Breast epithelium (tissue), 4 donors: ENCODE results near the gene PGM2. TPM values are rescaled to one million over a fixed set of nuclear protein-coding genes. Genes with fewer than 3 reads are reported as not detected.

ENCODE experiments used
- DNase-seq, 2 donors: peaks; one replicate each; pipeline ENCODE4 v3.0.0-alpha.2; 2019; ENCODE audit warnings: low spot score in 2 of 2
- H3K27ac ChIP-seq, 2 donors: fragments of 200-600 bp; sonication (generic) in 1 of 2; one replicate each; pipeline ENCODE4 v1.5.1; 2016 to 2019; ENCODE audit warnings: mild to moderate bottlenecking in 1 of 2
- H3K27me3 ChIP-seq, 2 donors: fragments of 200-600 bp; sonication (generic) in 1 of 2; one replicate each; pipeline versions ENCODE4 v1.5.1 to v1.6.0; 2017 to 2019; ENCODE audit warnings: control low read depth in 1 of 2, mild to moderate bottlenecking in 1 of 2
- H3K36me3 ChIP-seq: fragments of 200-600 bp; one replicate; pipeline ENCODE4 v1.5.1; 2019
- H3K4me1 ChIP-seq, 2 donors: fragments of 200-600 bp; sonication (generic); one replicate each; pipeline ENCODE4 v1.5.1; 2016 to 2019; ENCODE audit warnings: control low read depth in 1 of 2
- H3K4me3 ChIP-seq, 3 donors: fragments of 200-600 bp; sonication (generic); 1 replicate in 2 of 3; 2 replicates in 1 of 3; pipeline ENCODE4 v1.5.1; 2016 to 2019; ENCODE audit warnings: mild to moderate bottlenecking in 3 of 3, moderate library complexity in 2 of 3
- H3K9me3 ChIP-seq, 2 donors: fragments of 200-600 bp; sonication (generic) in 1 of 2; one replicate each; pipeline ENCODE4 v1.5.1; 2016 to 2019; ENCODE audit warnings: control low read depth in 1 of 2
- POLR2A ChIP-seq: fragments of 450-650 bp; IDR thresholded peaks from one replicate; pipeline ENCODE4 v1.6.1; 2016; ENCODE audit warnings: antibody characterized with exemption, mild to moderate bottlenecking, moderate library complexity
- POLR2AphosphoS5 ChIP-seq, 3 donors: sonication (generic); formaldehyde crosslinking; IDR thresholded peaks; one replicate each; pipeline ENCODE4 v1.6.1; 2017; ENCODE audit warnings: antibody characterized with exemption in 3 of 3
- intact Hi-C: fragments of 100-400 bp; cut with DNase I; formaldehyde crosslinking; loops from one replicate; pipeline ENCODE4 v1.15.1; 2023; ENCODE audit warnings: low total_unique reads
- total RNA-seq, 3 donors: library from RNA; depleted of rRNA; stranded (reverse); fragments of >200 nt; gene quantifications; one replicate each; pipeline ENCODE4 v1.1.0, GENCODE V29; 2016
- TF ChIP-seq, protein P1 (sequence below), 3 donors: fragments of 450-650 bp; IDR thresholded peaks; one replicate each; pipeline ENCODE4 v1.5.1; 2016 to 2017; ENCODE audit warnings: antibody characterized with exemption in 3 of 3, mild to moderate bottlenecking in 3 of 3, moderate library complexity in 3 of 3

PGM2 gene
- total RNA-seq, 3 donors from 2014 or later = 11.0 to 26.2 (median 21.3) TPM

DNA sequence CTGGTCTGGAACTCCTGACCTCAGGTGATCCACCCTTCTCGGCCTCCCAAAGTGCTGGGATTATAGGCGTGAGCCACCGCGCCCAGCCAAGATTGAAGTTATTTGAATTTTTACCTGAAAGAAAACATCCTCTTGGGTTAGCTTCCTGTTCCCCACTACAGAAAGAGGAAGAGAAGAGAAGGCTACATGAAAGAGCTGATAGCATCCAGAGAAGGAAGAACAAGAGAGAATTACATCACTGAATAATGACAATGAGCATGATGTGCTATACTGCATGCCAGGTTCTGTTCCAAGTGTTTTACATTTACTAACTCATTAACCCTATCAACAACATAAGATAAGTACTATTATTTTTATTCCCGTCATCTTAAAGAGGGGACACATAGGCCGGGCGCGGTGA is 52.9 kb downstream of the PGM2 start:
- no peaks in the 10 kb centered on the region for H3K9me3 ChIP-seq
- H3K4me3 ChIP-seq = no peak overlapping the region
- no peaks in the 10 kb centered on the region for H3K4me1 ChIP-seq
- intact Hi-C loops = loop anchor here (5.0 kb wide), 1 partner anchor 98 kb away; no protein-coding TSS in a partner anchor
- TF ChIP-seq POLR2AphosphoS5 (IDR thresholded peaks at IDR 0.05) = no peak
- no peak for TF ChIP-seq POLR2A
- TF ChIP-seq, protein P1, sequence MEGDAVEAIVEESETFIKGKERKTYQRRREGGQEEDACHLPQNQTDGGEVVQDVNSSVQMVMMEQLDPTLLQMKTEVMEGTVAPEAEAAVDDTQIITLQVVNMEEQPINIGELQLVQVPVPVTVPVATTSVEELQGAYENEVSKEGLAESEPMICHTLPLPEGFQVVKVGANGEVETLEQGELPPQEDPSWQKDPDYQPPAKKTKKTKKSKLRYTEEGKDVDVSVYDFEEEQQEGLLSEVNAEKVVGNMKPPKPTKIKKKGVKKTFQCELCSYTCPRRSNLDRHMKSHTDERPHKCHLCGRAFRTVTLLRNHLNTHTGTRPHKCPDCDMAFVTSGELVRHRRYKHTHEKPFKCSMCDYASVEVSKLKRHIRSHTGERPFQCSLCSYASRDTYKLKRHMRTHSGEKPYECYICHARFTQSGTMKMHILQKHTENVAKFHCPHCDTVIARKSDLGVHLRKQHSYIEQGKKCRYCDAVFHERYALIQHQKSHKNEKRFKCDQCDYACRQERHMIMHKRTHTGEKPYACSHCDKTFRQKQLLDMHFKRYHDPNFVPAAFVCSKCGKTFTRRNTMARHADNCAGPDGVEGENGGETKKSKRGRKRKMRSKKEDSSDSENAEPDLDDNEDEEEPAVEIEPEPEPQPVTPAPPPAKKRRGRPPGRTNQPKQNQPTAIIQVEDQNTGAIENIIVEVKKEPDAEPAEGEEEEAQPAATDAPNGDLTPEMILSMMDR (IDR thresholded peaks at IDR 0.05) = no peak
- H3K27me3 ChIP-seq = no peaks in the 10 kb centered on the region
- no peaks in the 10 kb centered on the region for H3K36me3 ChIP-seq
- no peak overlapping the region for H3K27ac ChIP-seq
- DNase-seq = no peak

GRCh38 chr4:37881811-37882210 is 55.3 kb downstream of the PGM2 start:
- Histone ChIP-seq H3K4me3 (no peak overlapping the region), H3K4me1 (no peaks in the 10 kb centered on the region), H3K27ac (no peak overlapping the region)

GRCh38 chr4:37882665-37883296 is 56.3 kb downstream of the PGM2 start:
- H3K27me3 ChIP-seq = no peaks in the 10 kb centered on the region
- TF ChIP-seq, protein P1 (IDR thresholded peaks at IDR 0.05) = no peak
- no peak for TF ChIP-seq POLR2AphosphoS5 (IDR thresholded peaks at IDR 0.05)
- H3K36me3 ChIP-seq = no peaks in the 10 kb centered on the region
- DNase-seq = no peak
- no peaks in the 10 kb centered on the region for H3K9me3 ChIP-seq
- no peak overlapping the region for H3K4me3 ChIP-seq
- intact Hi-C loops = no loop called here
- H3K4me1 ChIP-seq = no peaks in the 10 kb centered on the region
- no peak overlapping the region for H3K27ac ChIP-seq

More at GRCh38 chr4:37881811-37882210, 55.3 kb downstream of the PGM2 start:
- no peak for TF ChIP-seq POLR2A
- TF ChIP-seq POLR2AphosphoS5 (IDR thresholded peaks at IDR 0.05) = no peak
- TF ChIP-seq, protein P1 (IDR thresholded peaks at IDR 0.05) = no peak
- Histone ChIP-seq H3K9me3 (no peaks in the 10 kb centered on the region), H3K27me3 (no peaks in the 10 kb centered on the region), H3K36me3 (no peaks in the 10 kb centered on the region)
- intact Hi-C loops = no loop called here
- no peak for DNase-seq

- intact Hi-C loops = no loop called here
- H3K4me3 ChIP-seq = no peak overlapping the region
- H3K36me3 ChIP-seq = no peaks in the 10 kb centered on the region
- H3K9me3 ChIP-seq = no peaks in the 10 kb centered on the region
- no peaks in the 10 kb centered on the region for H3K4me1 ChIP-seq
- H3K27ac ChIP-seq = no peak overlapping the region
- TF ChIP-seq POLR2A (no peak), POLR2AphosphoS5 (IDR thresholded peaks at IDR 0.05) (no peak)
- TF ChIP-seq, protein P1 (IDR thresholded peaks at IDR 0.05) = no peak
- DNase-seq = no peak
- no peaks in the 10 kb centered on the region for H3K27me3 ChIP-seq
Measured at GRCh38 chr4:37884855-37885487, 58.5 kb downstream of the PGM2 start.

DNA sequence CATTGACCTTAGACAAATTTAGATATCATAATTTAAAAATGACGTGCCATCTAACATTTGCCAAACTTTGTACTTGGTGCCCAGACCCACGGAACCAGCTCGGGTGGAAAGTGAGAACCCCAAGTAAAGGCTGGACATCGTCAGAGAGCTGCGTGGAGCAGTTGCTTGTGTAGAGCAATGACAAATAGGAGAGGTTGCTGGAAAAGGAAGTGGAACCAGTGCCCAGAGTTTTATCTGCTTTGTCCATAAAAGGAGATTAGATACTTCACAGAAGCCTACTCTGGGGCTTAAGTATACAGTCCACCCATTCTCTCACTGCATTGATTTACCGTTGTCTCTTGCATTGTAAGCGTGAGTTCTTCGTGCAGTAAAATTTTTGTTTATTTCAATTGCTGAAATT is 59.0 kb downstream of the PGM2 start:
- H3K27me3 ChIP-seq = no peaks in the 10 kb centered on the region
- peaks cover 0 to 3% of the 10 kb centered on the region in 2 donors for H3K4me1 ChIP-seq
- H3K27ac ChIP-seq = no peak overlapping the region
- TF ChIP-seq, protein P1 (IDR thresholded peaks at IDR 0.05) = no peak
- no peak for TF ChIP-seq POLR2AphosphoS5 (IDR thresholded peaks at IDR 0.05)
- TF ChIP-seq POLR2A = no peak
- no peak for DNase-seq
- no peaks in the 10 kb centered on the region for H3K36me3 ChIP-seq
- intact Hi-C loops = no loop called here
- no peak overlapping the region for H3K4me3 ChIP-seq
- no peaks in the 10 kb centered on the region for H3K9me3 ChIP-seq
